Stimulated activated CD8-positive, alpha-beta memory T cell treated with anti-CD3 and anti-CD28 coated beads, Interleukin-12 subunit alpha, Interleukin-12 subunit beta, amount 100 ng/mL, for 4 hours (primary cell): Measurements from ENCODE around the gene RP9.

Source experiments
- DNase-seq: peaks from one replicate; pipeline ENCODE4 v3.0.0-alpha.2; 2020; ENCODE audit warnings: low read depth

Gene RP9

GRCh38 chr7:33062023-33062781, 47.0 kb downstream of the RP9 start, which contains the start of gene NT5C3A:
NT5C3A (minus strand) TSS chr7:33062776; CDS start chr7:33062705, 71 bp downstream.
- no peak for DNase-seq

DNA sequence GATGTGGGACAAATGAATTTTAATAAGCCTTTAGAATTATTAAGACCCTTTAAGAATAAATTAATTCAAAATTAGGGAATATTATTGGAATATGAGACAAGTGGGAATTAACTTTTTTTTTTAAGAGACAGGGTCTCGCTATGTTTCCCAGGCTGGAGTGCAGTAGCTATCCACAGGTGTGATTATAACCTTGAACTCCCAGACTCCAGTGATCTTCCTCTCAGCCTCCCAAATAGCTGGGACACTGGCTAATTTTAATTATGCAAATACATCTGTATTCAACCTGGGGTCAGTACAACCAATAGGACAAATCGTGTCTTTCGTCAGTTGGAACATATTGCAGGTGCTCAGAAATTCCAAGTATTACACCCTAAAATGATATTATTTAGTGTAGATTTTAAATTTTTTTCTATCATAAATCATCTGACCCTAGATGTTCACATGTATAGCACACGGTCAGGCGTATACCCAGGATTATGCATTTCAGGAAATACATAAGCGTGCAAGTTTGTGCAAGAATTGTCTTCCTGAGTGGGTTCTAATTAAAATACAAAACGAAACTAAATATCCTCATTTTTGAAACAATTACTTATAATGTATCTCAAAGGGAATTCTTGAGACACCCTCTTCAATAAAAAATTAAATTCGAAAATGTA, 47.8 kb downstream of the RP9 start:
- DNase-seq = no peak

- DNase-seq = no peak
Measured at GRCh38 chr7:33059635-33060034, 49.6 kb downstream of the RP9 start.

DNA sequence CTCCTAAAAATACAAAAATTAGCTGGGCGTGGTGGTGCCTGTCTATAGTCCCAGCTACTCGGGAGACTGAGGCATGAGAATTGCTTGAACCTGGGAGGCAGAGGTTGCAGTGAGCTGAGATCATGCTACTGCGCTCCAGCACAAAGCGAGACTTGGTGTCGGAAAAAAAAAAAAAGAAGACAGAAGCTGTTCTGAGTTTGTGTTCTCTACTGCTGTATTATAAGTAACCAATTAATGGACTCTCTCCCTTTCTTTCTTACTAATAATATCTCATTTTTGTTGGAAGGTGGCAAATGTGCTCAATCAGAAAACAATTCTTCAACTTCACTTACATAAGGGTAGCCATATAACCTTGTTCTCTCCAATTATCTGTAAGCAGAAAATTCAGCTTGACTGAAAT, 54.0 kb downstream of the RP9 start:
- DNase-seq = no peak

GRCh38 chr7:33054261-33054964, 54.8 kb downstream of the RP9 start:
- no peak for DNase-seq

DNA sequence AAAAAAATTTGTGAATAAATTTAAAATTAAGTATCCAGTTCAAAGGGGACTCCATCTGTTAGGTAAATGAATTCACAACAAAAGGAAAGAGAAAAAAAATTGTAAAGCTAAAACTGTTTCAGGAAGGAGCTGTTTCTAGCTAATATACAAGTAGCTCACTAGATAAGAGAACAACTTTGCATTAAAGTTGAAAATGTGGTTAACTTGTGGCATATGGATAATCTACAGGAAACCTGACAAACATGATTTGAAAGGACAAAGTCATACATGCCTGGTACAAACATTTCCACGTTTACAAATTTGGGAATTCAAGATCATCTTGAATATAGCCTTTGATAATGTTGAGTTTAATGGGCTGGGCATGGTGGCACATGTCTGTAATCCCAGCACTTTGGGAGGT, 55.5 kb downstream of the RP9 start:
- no peak for DNase-seq

DNA sequence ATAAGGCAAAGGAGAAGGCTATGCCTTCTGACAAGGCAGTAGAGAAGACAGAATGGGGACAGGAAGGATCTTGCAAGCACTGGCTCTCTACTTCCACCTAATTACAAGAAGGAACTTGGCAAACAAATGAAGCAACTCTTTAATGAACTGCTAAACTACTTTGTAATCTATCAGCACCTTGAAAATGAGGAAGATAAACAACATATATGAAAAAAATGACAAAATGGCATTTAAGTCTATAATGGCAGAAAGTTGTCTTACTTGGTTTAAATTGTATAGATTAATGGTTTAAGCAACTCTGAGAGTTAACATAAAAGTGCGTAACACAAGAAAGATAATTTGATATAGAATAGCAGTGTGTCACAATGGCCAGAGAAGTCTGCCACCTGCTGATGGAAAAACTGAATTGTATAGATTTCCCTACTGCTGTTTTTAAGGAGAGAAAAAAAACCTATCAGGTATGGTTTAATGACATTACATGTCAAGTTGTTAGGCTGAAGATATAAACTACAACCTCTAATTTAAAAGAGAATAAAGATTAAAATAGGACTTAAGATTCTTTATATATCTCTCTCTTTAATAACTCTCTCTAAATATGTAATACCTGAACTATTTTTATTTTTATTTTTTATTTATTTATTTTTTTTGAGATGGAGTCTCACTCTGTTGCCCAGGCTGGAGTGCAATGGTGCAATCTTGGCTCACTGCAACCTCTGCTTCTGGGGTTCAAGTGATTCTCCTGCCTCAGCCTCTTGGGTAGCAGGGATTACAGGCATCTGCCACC, 58.5 kb downstream of the RP9 start:
- no peak for DNase-seq

GRCh38 chr7:33048704-33049103, 60.5 kb downstream of the RP9 start:
- no peak for DNase-seq

DNA sequence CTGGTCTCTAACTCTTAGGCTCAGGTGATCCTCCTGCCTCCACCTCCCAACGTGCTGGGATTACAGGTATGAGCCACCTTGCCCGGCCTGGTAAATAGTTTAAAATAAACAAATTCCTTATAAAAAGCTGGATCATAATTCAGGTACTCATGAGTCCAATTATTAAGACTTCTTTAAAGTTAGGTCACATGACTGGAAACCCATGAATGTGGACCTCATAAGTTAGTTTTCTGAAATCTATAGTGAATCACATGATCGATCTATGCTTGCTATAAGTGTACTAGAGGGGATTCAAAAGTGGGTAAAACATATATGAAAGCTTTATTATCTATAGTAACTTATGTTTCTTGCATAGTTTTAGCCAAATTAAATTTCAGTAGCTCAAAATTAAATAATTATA, 60.9 kb downstream of the RP9 start:
- DNase-seq = no peak

DNA sequence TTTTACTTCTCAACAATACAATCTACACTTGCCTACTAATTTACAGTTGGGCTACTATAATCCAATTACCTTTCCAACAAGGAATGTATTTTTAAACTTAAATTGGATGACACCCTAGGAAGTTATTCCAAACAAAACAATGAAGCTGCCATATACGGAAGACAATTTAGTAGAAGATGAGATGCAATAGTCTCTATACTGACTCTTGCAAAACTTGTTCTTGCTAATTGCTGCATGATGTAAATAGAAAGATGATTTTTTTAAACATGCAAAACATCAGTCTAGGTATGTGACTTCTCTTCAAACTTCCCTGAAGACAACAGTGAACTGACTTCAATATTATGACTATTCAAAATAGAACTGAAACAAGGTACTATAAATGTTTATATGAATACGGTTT, 64.2 kb downstream of the RP9 start:
- no peak for DNase-seq
